Measurements from ENCODE around the gene TNFRSF12A.
"Not testable (repeated sequence)": the region's sequence is repeated elsewhere in the genome, so short reads cannot be mapped to it uniquely, and the experiment has no call there.

Gene TNFRSF12A

GRCh38 chr16:3060339-3061127 lies 40.4 kb downstream of the TNFRSF12A start:
- H3K9me3 Mint-ChIP-seq = no peaks in the 10 kb centered on the region
- DNase-seq (ENCODE audit: low spot score in 2 of 2) = no peak
- no peak overlapping the region for H3K27ac Mint-ChIP-seq
- no peaks in the 10 kb centered on the region for H3K36me3 Mint-ChIP-seq
- ATAC-seq (ENCODE audit: low read depth) = no peak
- peaks cover 7% of the 10 kb centered on the region for H3K4me1 Mint-ChIP-seq
- no peaks in the 10 kb centered on the region for H3K27me3 Mint-ChIP-seq
- peak overlapping the region; percentile 89 for H3K4me3 Mint-ChIP-seq

- DNase-seq (ENCODE audit: low spot score in 2 of 2) (no peak), ATAC-seq (ENCODE audit: low read depth) (no peak)
- Mint-ChIP-seq H3K4me3 (no peak overlapping the region), H3K27ac (no peak overlapping the region), H3K27me3 (peaks cover 1% of the 10 kb centered on the region), H3K36me3 (no peaks in the 10 kb centered on the region), H3K4me1 (peaks cover 5% of the 10 kb centered on the region), H3K9me3 (no peaks in the 10 kb centered on the region)
Measured at GRCh38 chr16:3062553-3062952, 42.4 kb downstream of the TNFRSF12A start.

GRCh38 chr16:3063625-3064386 lies 43.6 kb downstream of the TNFRSF12A start:
- H3K27ac Mint-ChIP-seq = no peak overlapping the region
- no peaks in the 10 kb centered on the region for H3K9me3 Mint-ChIP-seq

GRCh38 chr16:3065069-3065741 lies 45.0 kb downstream of the TNFRSF12A start, which contains the start of gene IL32:
IL32 (plus strand) TSS chr16:3065640; CDS start chr16:3065812, 172 bp downstream.
- Mint-ChIP-seq H3K4me3 (no peak within 1 kb of the TSS), H3K27ac (peak within 1 kb of the TSS; percentile 38), H3K9me3 (no peaks in the 10 kb centered on the region), H3K4me1 (no peaks in the 10 kb centered on the region), H3K27me3 (peaks cover 1% of the 10 kb centered on the region), H3K36me3 (no peaks in the 10 kb centered on the region)
- no peak for DNase-seq (ENCODE audit: low spot score in 2 of 2)
- peak; percentile 42 for ATAC-seq (ENCODE audit: low read depth)

More at GRCh38 chr16:3063625-3064386, 43.6 kb downstream of the TNFRSF12A start:
- Mint-ChIP-seq H3K36me3 (no peaks in the 10 kb centered on the region), H3K27me3 (peaks cover 1% of the 10 kb centered on the region), H3K4me1 (peaks cover 5% of the 10 kb centered on the region), H3K4me3 (no peak overlapping the region)
- DNase-seq (ENCODE audit: low spot score in 2 of 2) = no peak
- ATAC-seq (ENCODE audit: low read depth) = no peak

GRCh38 chr16:3065742-3066439 lies 45.7 kb downstream of the TNFRSF12A start:
- H3K9me3 Mint-ChIP-seq = no peaks in the 10 kb centered on the region
- no peak overlapping the region for H3K4me3 Mint-ChIP-seq
- no peaks in the 10 kb centered on the region for H3K36me3 Mint-ChIP-seq
- H3K27ac Mint-ChIP-seq = no peak overlapping the region
- no peaks in the 10 kb centered on the region for H3K4me1 Mint-ChIP-seq
- H3K27me3 Mint-ChIP-seq = peaks cover 1% of the 10 kb centered on the region
- no peak for DNase-seq (ENCODE audit: low spot score in 2 of 2)
- ATAC-seq (ENCODE audit: low read depth) = no peak

GRCh38 chr16:3066440-3066748 lies 46.2 kb downstream of the TNFRSF12A start:
- H3K4me1 Mint-ChIP-seq = peaks cover under 1% of the 10 kb centered on the region
- DNase-seq (ENCODE audit: low spot score in 2 of 2) = no peak
- no peaks in the 10 kb centered on the region for H3K36me3 Mint-ChIP-seq
- H3K9me3 Mint-ChIP-seq = no peaks in the 10 kb centered on the region
- no peak overlapping the region for H3K27ac Mint-ChIP-seq
- H3K4me3 Mint-ChIP-seq = no peak overlapping the region
- peaks cover 1% of the 10 kb centered on the region for H3K27me3 Mint-ChIP-seq
- ATAC-seq (ENCODE audit: low read depth) = no peak

- H3K9me3 Mint-ChIP-seq = no peaks in the 10 kb centered on the region
- DNase-seq (ENCODE audit: low spot score in 2 of 2) (no peak), ATAC-seq (ENCODE audit: low read depth) (no peak)
- H3K27ac Mint-ChIP-seq = no peak overlapping the region
- H3K4me1 Mint-ChIP-seq = peaks cover 9% of the 10 kb centered on the region
- H3K4me3 Mint-ChIP-seq = no peak overlapping the region
- H3K36me3 Mint-ChIP-seq = peaks cover under 1% of the 10 kb centered on the region
- peaks cover 1% of the 10 kb centered on the region for H3K27me3 Mint-ChIP-seq
Measured at GRCh38 chr16:3068487-3068886, 48.3 kb downstream of the TNFRSF12A start.

GRCh38 chr16:3069146-3069545 lies 49.0 kb downstream of the TNFRSF12A start:
- DNase-seq (ENCODE audit: low spot score in 2 of 2); H3K9me3 Mint-ChIP-seq; H3K27ac Mint-ChIP-seq; ATAC-seq (ENCODE audit: low read depth); H3K36me3 Mint-ChIP-seq; H3K27me3 Mint-ChIP-seq; H3K4me3 Mint-ChIP-seq: not testable (repeated sequence)
- H3K4me1 Mint-ChIP-seq = peaks cover 16% of the 10 kb centered on the region

- DNase-seq (ENCODE audit: low spot score in 2 of 2) (no peak), ATAC-seq (ENCODE audit: low read depth) (no peak)
- Mint-ChIP-seq H3K27me3 (peaks cover under 1% of the 10 kb centered on the region), H3K4me3 (no peak overlapping the region), H3K9me3 (no peaks in the 10 kb centered on the region), H3K27ac (no peak overlapping the region), H3K4me1 (peaks cover 27% of the 10 kb centered on the region), H3K36me3 (peaks cover 2% of the 10 kb centered on the region)
Measured at GRCh38 chr16:3070608-3071111, 50.5 kb downstream of the TNFRSF12A start.

GRCh38 chr16:3071655-3072054 lies 51.5 kb downstream of the TNFRSF12A start:
- Mint-ChIP-seq H3K27ac (no peak overlapping the region), H3K4me3 (no peak overlapping the region), H3K36me3 (peaks cover 2% of the 10 kb centered on the region)

More at GRCh38 chr16:3071655-3072054, 51.5 kb downstream of the TNFRSF12A start:
- no peak for ATAC-seq (ENCODE audit: low read depth)
- Mint-ChIP-seq H3K27me3 (no peaks in the 10 kb centered on the region), H3K9me3 (no peaks in the 10 kb centered on the region), H3K4me1 (peaks cover 30% of the 10 kb centered on the region)
- DNase-seq (ENCODE audit: low spot score in 2 of 2) = no peak

All from memory B cell (primary cell).